Caco-2 (cell line): ENCODE measurements around the gene MRPS23. TPM values are rescaled to one million over a fixed set of nuclear protein-coding genes. Genes with fewer than 3 reads are reported as not detected.

Experiments used
- BruUV-seq: library from RNA; stranded (reverse); fragments of 400-500 nt; replicated peaks from 2 replicates; lab custom pipeline; 2021; lab: Mats Ljungman, UMichigan
- CTCF ChIA-PET: fragments of 300-600 bp; sonication (Branson Sonifier 250); formaldehyde crosslinking; loops from one replicate; lab custom pipeline; 2022; ENCODE audit warnings: antibody characterized with exemption; lab: Charles Lee
- POLR2A ChIA-PET: fragments of 300-600 bp; sonication (Branson Sonifier 250); formaldehyde crosslinking; loops from one replicate; lab custom pipeline; 2022; ENCODE audit warnings: antibody characterized with exemption; lab: Charles Lee
- DNase-seq, 2 experiments: peaks; one replicate each; pipeline versions ENCODE4 v3.0.0 to v3.0.0-alpha.2; 2020 to 2022
- H3K27me3 ChIP-seq: replicated peaks from 2 replicates; pipeline ENCODE4 v1.6.0; 2011; ENCODE audit warnings: low read length; ENCODE audit not compliant: control insufficient read depth, insufficient read depth
- H3K36me3 ChIP-seq: 2 replicates; pipeline ENCODE4 v1.5.1; 2011; ENCODE audit warnings: low read length; ENCODE audit not compliant: control insufficient read depth, insufficient read depth
- H3K4me1 ChIP-seq: fragments of 250-450 bp; sonication (Bioruptor Pico); 2 replicates; pipeline ENCODE4 v1.5.1; 2020; ENCODE audit warnings: mild to moderate bottlenecking
- H3K4me3 ChIP-seq: 2 replicates; pipeline ENCODE4 v1.5.1; 2011; ENCODE audit warnings: low read depth, mild to moderate bottlenecking, control low read depth, low read length
- H3K9me3 ChIP-seq: fragments of 250-450 bp; sonication (Bioruptor Pico); 2 replicates; pipeline ENCODE4 v1.5.1; 2020; ENCODE audit warnings: mild to moderate bottlenecking, moderate library complexity
- H3K27ac Mint-ChIP-seq: one replicate; pipeline ENCODE4 v1.8.0; 2022; ENCODE audit warnings: mixed read lengths; ENCODE audit not compliant: unreplicated experiment
- H3K27me3 Mint-ChIP-seq: one replicate; pipeline ENCODE4 v1.8.0; 2022; ENCODE audit warnings: mixed read lengths; ENCODE audit not compliant: insufficient read depth, unreplicated experiment
- H3K36me3 Mint-ChIP-seq: one replicate; pipeline ENCODE4 v1.8.0; 2022; ENCODE audit warnings: mild to moderate bottlenecking, mixed read lengths; ENCODE audit not compliant: insufficient read depth, unreplicated experiment
- H3K4me1 Mint-ChIP-seq: one replicate; pipeline ENCODE4 v1.8.0; 2022; ENCODE audit warnings: low read depth, mixed read lengths; ENCODE audit not compliant: unreplicated experiment
- H3K4me3 Mint-ChIP-seq: one replicate; pipeline ENCODE4 v1.8.0; 2022; ENCODE audit warnings: mild to moderate bottlenecking, moderate library complexity, mixed read lengths; ENCODE audit not compliant: unreplicated experiment
- H3K9me3 Mint-ChIP-seq: one replicate; pipeline ENCODE4 v1.8.0; 2022; ENCODE audit warnings: mixed read lengths; ENCODE audit not compliant: unreplicated experiment
- CTCF ChIP-seq, 2 experiments: fragments of 200-600 bp in 1 of 2; IDR thresholded peaks; 1 replicate in 1 of 2; 2 replicates in 1 of 2; pipeline versions ENCODE4 v1.5.1 to v1.8.0; 2011 to 2022; ENCODE audit warnings: antibody characterized with exemption in 1 of 2, control low read depth in 1 of 2, inconsistent platforms in 1 of 2, low read depth in 1 of 2, low read length in 1 of 2, mild to moderate bottlenecking in 1 of 2, moderate library complexity in 1 of 2; ENCODE audit not compliant: insufficient read depth in 1 of 2, severe bottlenecking in 1 of 2, unreplicated experiment in 1 of 2
- intact Hi-C: fragments of 100-400 bp; cut with micrococcal nuclease; formaldehyde crosslinking; loops from one replicate; pipeline ENCODE4 v1.10.0; 2022; ENCODE audit not compliant: unreplicated experiment
- total RNA-seq: library from RNA; stranded (reverse); gene quantifications from 2 replicates; pipeline ENCODE4 v1.2.3, GENCODE V29; 2022

The MRPS23 gene
- total RNA-seq, 1 experiment from 2014 or later, result 72.9 TPM

DNA sequence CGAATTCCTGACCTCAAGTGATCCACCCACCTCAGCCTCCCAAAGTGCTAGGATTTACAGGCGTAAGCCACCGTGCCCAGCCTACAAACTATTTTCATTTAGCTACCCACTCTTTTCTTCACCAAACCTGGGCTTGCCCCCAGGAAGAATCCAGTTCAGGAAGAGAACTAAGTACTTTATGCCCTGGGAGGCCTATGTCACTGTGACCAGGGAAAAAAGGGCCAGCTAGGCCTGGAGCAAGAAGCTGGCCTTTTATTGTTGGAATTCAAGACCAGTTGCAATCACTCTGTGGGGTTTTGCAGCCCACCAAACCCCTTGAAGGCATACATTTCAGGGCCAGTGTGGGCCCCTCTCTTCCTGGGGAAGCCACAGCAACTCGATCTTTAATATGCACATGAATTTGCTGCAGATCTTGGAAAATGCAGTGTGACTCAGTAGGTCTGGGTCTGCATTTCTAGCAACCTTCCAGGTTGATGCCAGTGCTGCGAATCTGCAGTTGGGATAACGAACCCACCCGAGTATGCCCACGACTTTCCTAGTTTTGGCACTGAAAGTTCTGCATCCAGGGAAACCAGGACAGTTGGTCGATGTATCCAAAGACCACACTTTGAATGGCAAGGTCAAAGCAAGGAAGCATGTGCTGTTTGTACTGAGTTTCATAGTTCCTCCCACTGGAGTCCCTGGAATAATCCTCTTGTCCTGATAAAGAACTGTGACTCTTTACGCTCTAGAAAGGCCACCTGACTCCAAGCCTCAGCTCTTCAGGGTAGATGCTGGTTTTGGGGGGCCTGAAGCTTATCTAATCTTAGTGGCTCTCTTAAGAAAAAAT is 7.2 kb upstream of the MRPS23 start:
- BruUV-seq, result no TSS peak
- Histone ChIP-seq H3K9me3 (no peaks in the 10 kb centered on the region), H3K36me3 (no peaks in the 10 kb centered on the region), H3K27me3 (no peaks in the 10 kb centered on the region), H3K4me3 (no peak overlapping the region), H3K4me1 (peaks cover 39% of the 10 kb centered on the region)
- Mint-ChIP-seq H3K9me3 (no peaks in the 10 kb centered on the region), H3K4me1 (peaks cover 40% of the 10 kb centered on the region), H3K4me3 (no peak overlapping the region), H3K27me3 (no peaks in the 10 kb centered on the region), H3K27ac (no peak overlapping the region), H3K36me3 (peaks cover 15% of the 10 kb centered on the region)
- ChIA-PET CTCF (interaction anchor here (0.7 to 1.2 kb wide), 2 partner anchors 136 to 142 kb away, joined by 3 read pairs; no protein-coding TSS in a partner anchor), POLR2A (interaction anchor here (0.6 to 1.0 kb wide), 3 partner anchors 140 to 253 kb away, joined by 3 to 5 read pairs (median 3); partner anchors contain the start of gene DYNLL2)
- no peak for TF ChIP-seq CTCF (IDR thresholded peaks at IDR 0.05; ENCODE audit: insufficient read depth in 1 of 2, low read depth in 1 of 2, low read length in 1 of 2, severe bottlenecking in 1 of 2, unreplicated experiment in 1 of 2)
- no peak for DNase-seq
- intact Hi-C loops, result no loop called here

DNA sequence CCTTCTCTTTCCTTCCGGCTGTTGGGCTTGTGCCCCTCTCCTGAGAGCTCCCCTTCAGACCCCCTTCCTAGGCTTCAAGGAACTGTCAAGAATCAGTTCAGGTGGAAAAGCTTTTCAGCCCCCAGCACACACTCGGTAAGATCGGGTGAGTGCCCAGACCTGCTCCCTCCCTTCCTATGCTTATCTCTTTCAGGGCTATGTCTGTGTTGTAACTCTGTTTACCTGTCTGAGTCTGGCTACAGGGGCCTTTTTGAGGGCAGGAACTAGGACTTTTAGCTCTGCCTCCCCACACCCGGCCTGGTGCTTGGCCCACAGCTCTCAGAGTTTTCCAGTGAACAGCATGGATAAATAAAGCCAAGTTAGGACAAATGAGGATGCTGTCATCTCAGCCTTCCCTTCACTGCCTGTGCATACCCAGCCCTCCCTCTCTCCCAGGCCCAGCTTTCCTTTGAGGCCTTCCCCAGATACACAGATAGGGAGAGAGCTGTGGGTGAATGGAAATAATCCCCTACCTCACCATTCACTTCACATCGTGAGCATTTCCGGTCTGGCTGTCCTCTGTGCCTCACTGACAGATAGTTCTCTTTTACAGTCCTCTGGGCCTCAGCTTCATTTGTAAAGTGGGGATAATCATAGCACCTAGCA is 5.7 kb upstream of the MRPS23 start:
- peak in 1 of 2 experiments; percentile 49 for DNase-seq
- H3K4me1 Mint-ChIP-seq, result peaks cover 38% of the 10 kb centered on the region
- no peak overlapping the region for H3K4me3 Mint-ChIP-seq
- ChIA-PET POLR2A (interaction anchor here (0.6 to 1.0 kb wide), 5 partner anchors 39 to 227 kb away, joined by 3 to 5 read pairs (median 3); partner anchors contain the start of gene DYNLL2), CTCF (interaction anchor here (0.8 to 1.6 kb wide), 7 partner anchors 20 to 145 kb away, joined by 3 to 9 read pairs (median 4); no protein-coding TSS in a partner anchor)
- intact Hi-C loops, result no loop called here
- Histone ChIP-seq H3K4me3 (no peak overlapping the region), H3K27me3 (no peaks in the 10 kb centered on the region), H3K36me3 (no peaks in the 10 kb centered on the region), H3K4me1 (peaks cover 38% of the 10 kb centered on the region), H3K9me3 (no peaks in the 10 kb centered on the region)
- H3K9me3 Mint-ChIP-seq, result no peaks in the 10 kb centered on the region
- peaks cover 8% of the 10 kb centered on the region for H3K36me3 Mint-ChIP-seq
- no peak for TF ChIP-seq CTCF (IDR thresholded peaks at IDR 0.05; ENCODE audit: insufficient read depth in 1 of 2, low read depth in 1 of 2, low read length in 1 of 2, severe bottlenecking in 1 of 2, unreplicated experiment in 1 of 2)
- no TSS peak for BruUV-seq
- H3K27ac Mint-ChIP-seq, result peak overlapping the region; percentile 12
- no peaks in the 10 kb centered on the region for H3K27me3 Mint-ChIP-seq

- H3K27me3 Mint-ChIP-seq, result no peaks in the 10 kb centered on the region
- no peak overlapping the region for H3K27ac Mint-ChIP-seq
- Histone ChIP-seq H3K9me3 (no peaks in the 10 kb centered on the region), H3K36me3 (no peaks in the 10 kb centered on the region), H3K27me3 (no peaks in the 10 kb centered on the region), H3K4me3 (no peak overlapping the region), H3K4me1 (peaks cover 36% of the 10 kb centered on the region)
- H3K36me3 Mint-ChIP-seq, result peaks cover 15% of the 10 kb centered on the region
- no peak for DNase-seq
- H3K4me1 Mint-ChIP-seq, result peaks cover 31% of the 10 kb centered on the region
- no peak overlapping the region for H3K4me3 Mint-ChIP-seq
- ChIA-PET CTCF (no interaction called here), POLR2A (no interaction called here)
- no TSS peak for BruUV-seq
- no peaks in the 10 kb centered on the region for H3K9me3 Mint-ChIP-seq
- intact Hi-C loops, result no loop called here
- no peak for TF ChIP-seq CTCF (IDR thresholded peaks at IDR 0.05; ENCODE audit: insufficient read depth in 1 of 2, low read depth in 1 of 2, low read length in 1 of 2, severe bottlenecking in 1 of 2, unreplicated experiment in 1 of 2)
These were observed 3.9 kb upstream of the MRPS23 start for GRCh38 chr17:57853695-57854094.
